Glomerular endothelial cell (primary cell): ENCODE data around the gene TPO. TPM values are rescaled to one million over a fixed set of nuclear protein-coding genes. Genes with fewer than 3 reads are reported as not detected.

Source experiments
- DNase-seq: peaks from one replicate; pipeline ENCODE4 v3.0.0-alpha.2; 2011; ENCODE audit warnings: low read depth, low spot score; ENCODE audit errors: extremely low read depth
- total RNA-seq: library from RNA; depleted of rRNA; stranded (reverse); fragments of >200 nt; gene quantifications from 2 replicates; pipeline ENCODE4 v1.2.3, GENCODE V29; 2015

The TPO gene
- total RNA-seq, 1 donor from 2014 or later: not detected

DNA sequence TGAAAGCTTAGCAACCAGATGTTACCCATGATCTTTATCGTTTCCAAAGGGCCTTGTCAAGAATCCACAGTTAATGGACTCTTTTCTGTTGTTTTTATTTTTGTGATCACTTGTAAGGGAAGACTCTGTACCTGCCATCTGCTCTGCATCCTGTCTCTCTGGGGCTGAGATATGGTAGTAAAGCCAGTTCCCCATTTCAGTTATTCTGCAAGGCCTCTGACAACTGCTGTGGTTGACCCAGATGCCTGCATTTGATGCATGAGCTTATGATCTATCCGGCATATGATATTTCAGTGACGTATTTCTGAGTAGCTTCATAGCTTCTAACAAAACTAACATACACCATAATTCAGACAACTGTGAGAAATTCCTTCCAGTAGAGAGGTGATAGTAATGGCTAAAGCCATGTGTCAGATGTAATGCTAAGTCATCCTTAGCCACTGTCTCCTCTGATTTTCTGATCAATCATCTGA lies 105.1 kb downstream of the TPO start:
- DNase-seq: no peak

DNA sequence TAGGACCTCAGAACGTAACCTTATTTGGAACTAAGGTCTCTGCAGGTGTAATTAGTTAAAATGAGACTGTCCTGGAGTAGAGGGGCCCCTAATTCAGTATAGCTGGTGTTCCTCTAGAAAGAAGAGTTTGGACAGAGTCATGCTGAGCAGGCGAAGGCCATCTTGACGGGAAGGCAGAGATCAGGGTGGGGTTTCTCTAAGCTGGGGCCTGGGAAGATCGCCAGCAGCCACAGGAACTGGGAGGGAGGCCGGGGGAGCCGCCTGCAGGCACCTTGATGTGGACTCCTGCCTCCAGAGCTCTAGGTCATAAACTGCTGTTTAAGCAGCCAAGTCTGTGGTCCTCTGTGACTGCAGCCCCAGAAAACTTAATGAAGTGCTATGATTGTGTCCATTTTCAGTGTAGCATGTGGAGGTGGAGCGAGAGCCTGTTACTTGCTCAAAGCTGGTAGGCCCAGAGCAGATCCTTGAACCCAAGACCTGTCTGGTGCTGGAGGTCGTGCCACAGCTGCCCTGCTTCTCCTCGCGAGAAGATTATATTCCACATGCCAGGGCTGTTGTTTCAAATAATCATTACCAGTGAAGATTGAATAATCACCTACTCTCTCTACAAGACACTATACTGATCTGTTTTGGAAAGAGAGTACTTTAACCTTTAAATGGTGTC lies 105.7 kb downstream of the TPO start:
- DNase-seq: no peak

DNA sequence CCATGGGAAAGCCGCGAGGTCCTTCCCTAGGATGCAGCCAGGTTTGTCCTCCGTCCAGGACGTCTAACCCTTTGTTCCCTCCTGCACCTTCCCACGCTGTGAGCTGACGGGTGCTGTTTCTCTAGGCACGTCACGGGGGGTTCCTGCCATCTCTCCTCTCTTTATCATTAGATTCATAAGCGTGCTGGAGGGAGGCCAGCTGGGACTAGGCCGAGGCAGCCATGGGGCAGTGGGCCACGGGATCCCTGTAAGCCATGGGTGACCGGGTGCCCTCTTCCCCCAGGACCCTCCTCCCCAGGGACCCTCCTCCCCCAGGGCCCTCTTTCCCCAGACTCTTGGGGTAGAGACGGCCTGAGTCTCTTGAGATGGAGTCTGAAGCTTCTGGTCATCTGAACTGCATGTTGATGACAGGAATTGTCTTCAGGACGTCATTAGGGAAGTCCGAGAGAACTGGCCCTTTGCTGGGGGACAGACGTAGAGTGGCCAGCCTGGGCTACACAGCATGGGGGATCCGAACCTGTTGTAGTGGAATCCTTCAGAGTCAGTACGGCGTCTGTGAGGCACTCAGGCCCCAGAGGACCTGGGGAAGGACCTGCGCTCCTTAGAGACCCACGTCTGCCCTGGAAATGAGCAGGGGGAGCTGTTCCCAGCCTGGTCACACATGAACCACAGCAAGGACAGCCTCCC lies 108.1 kb downstream of the TPO start:
- DNase-seq: no peak

DNA sequence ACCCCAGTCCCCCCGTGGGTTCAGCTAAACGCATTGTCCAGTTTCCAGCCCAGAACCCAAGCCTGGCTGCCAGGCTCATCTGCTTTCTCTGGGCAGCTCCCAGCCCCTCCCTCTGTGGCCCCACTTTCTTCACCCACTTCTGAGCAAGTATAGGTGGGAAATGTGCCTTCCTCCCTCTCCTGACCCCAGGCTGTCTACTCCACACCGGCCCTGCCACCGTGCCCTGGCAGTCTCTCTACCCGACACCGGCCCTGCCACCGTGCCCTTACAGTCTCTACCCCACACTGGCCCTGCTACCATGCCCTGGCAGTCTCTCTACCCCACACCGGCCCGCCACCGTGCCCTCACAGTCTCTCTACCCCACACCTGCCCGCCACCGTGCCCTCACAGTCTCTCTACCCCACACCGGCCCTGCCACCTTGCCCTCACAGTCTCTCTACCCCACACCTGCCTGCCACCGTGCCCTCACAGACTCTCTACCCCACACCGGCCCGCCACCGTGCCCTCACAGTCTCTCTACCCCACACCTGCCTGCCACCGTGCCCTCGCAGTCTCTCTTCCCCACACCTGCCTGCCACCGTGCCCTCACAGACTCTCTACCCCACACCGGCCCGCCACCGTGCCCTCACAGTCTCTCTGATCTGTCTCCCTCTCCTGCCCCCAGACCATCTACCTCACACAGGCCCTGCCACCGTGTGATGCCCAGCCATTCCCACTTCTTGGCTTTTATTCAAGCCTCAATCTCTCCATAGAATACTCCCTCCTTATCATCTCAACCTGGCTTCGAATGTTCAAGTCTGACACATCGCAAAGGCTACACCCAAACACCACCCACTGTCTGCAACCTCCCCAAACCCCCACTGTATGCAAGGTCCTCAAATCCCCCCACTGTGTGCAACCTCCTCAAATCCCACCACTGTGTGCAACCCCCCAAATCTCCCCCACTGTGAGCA lies 108.9 kb downstream of the TPO start:
- no peak for DNase-seq

DNA sequence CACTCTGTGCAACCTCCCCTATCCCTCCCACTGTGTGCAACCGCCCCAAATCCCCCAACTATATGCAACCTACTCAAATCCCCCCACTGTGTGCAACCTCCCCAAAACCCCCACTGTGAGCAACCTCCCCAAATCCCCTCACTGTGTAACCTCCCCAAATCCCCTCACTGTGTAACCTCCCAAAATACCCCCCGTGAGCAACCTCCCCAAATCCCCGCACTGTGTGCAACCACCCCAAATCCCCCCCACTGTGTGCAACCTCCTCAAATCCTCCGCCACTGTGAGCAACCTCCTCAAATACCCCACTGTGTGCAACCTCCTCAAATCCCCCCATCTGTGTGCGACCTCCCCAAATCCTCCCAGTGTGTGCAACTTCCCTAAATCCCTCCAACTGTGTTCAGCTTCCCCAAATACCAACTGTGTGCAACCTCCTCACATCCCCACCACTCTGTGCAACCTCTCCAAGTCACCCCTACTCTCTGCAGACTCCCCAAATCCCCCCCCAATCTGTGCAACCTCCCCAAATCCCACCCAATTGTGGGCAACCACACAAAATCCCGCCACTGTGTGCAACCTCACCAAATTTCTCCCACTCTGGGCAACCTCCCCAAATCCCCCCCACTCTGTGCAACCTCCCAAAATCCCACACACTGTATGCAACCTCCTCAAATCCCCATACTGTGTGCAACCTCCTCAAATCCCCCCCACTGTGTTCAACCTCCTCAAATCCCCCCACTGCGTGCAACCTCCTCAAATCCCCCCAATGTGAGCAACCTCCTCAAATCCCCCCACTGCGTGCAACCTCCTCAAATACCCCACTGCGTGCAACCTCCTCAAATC lies 114.1 kb downstream of the TPO start:
- DNase-seq: no peak

DNA sequence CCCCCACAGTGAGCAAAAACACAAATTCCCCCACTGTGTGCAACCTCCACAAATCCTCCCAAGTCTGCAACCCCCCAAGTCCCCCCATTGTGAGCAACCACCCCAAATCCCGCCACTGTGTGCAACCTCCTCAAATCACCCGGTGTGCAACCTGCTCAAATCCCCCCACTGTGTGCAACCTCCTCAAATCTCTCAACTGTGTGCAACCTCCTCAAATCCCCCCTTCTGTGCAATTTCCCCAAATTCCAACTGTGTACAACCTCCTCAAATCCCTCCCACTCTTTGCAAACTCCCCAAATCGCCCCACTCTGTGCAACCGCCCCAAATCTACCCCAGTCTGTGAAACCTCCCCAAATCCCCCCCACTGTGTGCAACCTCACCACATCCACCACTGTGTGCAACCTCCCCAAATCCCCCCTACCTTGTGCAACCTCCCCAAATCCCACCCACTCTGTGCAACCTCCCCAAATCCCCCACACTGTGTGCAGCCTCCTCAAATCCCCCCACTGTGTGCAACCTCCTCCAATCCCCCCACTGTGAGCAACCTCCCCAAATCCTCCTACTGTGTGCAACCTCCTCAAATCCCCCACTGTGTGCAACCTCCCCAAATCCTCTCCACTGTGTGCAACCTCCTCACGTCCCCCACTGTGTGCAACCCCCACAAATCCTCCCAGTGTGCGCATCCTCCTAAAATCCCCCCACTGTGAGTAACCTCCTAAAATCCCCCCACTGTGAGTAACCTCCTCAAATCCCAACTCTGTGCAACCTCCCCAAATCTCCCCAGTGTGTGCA lies 115.2 kb downstream of the TPO start:
- no peak for DNase-seq

DNA sequence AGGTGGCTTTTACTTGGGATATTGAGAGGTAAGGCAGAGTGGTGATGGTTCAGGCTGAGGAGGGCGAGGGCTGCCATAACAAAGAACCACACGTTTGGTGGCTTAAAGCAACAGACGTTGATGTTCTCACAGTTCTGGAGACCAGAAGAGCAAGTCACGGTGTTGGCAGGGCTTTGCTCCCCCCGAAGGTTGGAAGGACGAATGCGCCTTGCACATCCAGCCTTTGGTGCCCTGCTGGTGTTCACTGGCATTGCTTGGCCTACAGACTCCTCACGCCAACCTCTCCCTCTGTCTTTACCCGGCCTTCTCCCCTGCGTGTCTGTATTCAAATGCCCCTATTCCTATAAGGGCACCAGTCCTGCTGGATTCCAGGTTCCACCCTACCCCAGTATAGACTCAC lies 125.4 kb downstream of the TPO start:
- DNase-seq: no peak

DNA sequence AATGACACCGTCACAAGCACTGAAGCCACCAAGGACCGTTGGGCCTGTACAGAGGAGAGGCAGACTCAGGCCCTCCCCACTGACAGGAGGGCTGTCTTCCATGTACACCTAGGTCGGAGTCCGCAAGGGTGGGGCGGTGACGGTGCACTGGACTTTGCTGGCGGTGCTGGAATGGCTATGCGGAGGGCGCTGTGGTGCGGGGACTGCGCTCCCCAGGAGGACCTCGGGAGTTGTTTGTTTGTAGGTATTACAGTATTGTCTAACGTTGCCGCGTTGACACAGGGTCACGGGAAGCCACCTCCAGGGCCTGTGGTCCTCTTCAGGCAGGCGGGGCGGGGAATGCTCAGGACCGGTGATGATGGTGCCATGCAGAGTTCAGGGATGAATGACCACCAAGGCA lies 126.2 kb downstream of the TPO start:
- DNase-seq: no peak

DNA sequence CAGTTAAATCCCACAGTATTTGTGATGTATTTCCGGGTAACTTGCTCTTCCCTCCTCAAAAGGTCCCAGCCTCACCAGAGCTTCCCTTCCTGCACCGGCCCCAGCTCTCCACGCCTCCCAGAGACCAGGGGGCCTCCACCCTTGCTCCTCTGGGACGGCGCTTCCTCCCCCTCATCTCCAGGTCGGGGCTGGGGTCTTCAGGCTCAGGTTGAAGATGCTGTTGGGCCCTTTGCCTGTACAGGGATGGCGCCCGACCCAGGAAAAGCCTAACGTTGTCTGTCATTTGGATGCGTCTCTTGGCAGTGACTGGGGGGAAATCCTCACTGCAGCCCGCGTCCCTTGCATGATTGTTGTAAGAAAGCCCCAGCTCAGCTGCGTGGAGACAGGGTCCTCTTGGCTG lies 126.7 kb downstream of the TPO start:
- no peak for DNase-seq

DNA sequence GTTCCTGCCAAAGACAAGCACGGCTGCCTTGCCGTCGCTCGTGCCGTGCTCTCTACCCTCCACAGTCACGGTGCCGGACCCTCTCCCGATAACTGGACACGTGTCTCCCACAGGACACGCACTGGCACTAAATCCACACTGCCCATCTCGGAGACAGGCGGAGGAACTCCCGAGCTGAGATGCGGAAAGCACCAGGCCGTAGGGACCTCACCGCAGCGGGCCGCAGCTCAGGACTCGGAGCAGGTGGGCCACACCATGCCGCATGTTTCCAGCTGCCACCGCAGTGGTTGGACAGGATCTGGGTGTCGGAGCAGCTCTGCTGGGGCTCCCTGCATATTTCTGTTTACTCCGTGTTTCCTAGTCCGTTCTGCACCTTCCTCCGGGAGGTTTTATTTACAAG lies 127.2 kb downstream of the TPO start:
- no peak for DNase-seq

DNA sequence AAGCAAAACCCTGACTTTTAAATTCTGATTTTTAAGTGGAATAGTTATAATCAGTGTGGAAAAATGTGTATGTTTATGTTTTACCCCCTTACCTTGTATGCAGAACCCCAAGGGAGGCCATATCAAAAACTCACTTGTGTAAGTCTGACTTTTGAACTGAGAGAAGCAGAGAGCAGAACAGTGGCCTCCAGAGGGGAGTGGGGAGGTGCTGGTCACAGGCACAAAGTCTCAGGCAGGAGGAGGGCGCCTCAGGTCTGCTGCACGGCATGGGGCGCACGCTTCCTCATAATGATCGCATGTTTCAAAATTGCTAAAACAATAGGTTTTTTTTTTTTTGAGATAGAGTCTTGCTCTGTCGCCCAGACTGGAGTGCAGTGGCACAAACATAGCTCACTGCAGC lies 127.8 kb downstream of the TPO start:
- no peak for DNase-seq

DNA sequence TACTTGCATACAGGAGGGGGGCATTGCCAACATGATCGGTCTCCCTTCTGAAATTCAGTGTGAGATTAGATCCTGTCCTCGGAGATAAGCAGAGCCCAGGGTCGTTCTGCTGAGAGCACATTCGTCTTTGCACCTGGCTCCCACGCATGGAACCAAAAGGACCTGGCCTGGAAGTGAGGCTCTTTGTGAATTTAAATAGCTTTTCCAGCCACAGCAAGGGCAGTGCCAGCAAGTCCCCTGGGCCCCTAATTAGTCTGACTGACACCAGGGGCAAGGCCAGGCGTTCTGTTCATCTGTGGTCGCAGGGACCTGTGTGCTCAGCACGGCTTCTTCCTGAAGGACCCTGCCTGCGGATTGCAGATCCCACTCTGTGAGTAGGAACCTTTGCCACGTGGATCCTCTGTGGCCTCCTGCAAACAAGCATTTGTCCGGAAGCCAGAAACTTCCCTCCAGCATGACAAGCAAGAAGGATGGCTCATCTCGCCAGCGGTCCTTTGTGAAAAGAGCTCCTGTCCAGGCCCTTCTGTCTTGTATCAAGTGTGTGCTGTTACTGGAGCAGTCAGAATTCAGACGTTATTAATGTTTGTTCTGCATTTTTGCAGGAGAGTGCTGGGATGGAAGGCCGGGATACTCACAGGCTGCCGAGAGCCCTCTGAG lies 128.7 kb downstream of the TPO start:
- DNase-seq: no peak

DNA sequence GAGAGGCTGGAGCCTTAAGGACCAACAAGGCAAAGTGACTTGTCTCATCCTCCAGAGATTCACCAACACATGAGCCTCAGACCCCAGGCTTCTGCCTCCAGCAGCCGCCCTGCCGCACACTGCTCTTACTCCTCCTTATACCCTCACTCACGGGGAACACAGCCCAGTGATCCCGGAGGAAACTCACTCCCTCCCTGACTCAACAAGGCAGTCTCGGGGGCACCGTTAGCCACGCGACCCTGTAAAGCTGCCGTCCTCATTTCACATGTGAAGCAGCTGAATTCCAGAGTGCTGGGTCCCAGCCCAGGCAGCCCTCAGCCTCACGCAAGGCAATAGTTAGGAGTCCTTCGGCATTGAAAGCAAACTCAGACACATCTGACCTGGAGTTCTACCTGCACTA lies 129.7 kb downstream of the TPO start:
- no peak for DNase-seq

DNA sequence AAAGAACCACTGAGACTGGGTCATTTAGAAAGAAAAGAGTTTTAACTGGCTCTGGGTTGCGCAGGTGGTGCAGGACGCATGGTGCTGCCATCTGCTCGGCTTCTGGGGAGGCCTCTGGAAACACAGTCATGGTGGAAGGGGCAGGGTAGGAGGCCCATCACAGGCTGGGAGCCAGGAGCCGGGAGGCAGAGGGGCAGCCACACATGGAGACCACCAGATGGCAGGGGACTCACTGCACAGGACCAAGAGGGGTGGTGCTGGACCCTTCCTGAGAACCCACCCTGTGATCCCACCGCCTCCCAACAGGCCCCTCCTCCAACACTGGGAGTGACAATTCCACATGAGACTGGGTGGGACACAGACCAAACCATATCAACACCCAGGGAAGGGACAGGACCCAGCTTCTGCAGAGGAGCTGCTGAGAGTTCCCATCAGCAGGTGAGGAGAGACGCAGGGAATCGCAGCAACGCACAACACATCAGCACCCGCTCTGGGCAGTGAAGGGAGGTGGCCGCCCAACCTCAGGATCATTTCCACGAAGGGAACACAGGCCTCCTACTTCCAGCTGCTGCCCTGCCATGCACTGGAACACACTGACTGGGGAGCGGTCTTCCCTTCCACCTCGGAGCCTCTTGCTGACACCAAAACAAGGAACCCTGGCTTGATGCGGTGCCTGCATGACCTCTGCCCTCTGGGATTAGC lies 130.7 kb downstream of the TPO start:
- no peak for DNase-seq

DNA sequence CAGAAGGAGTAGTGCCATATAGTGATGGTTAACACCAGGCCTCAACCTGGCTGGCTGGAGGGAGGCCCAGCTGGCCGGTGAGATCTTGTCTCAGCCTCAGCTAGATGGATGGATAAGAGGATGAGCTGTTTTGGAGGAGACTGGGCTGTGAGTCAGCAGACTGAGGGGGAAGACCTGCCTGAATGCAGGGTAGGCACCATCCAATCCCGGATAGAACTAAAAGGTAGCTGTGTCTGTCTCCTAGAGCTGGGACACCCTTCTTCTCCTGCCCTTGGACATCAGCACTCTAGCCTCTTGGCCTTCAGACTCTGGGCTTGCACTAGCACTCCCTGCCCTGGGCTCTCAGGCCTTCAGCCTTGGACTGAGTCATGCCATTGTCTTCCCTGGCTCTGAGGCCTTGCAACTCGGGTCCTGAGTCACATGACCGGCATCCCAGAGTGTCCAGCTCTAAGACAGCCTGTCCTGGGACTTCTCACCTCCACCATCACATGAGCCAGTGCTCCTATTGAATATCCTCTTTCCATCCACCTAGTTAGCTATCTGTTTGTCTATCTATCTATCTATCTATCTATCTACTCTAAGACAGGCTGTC lies 131.3 kb downstream of the TPO start:
- peak; percentile 31 for DNase-seq

DNA sequence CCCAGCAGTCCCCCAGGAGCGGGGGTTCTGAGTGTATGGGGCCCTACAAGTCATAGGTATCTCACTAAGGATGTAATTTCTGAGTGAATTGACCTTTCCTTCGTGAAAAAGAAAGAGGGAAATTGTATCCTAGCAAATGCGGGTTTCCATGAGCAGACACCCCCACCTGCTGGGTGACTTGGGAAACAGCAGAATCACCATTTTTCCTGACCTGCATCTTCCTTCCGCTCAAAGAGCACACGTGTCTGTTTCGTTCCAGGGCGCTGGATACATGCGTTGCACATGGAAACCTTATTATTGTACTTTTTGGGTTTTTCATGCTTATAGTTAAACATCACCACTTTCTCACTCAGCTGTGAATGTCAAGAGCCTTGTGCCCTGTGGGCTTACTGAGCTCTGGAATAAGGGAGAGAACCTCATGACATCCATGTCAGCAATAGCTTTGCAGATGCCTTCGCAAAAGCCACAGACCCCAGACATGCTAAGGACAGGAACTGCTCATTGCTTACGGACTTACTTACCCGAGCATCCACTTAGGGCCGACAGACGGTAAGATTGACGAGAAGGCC lies 132.8 kb downstream of the TPO start:
- DNase-seq: no peak

DNA sequence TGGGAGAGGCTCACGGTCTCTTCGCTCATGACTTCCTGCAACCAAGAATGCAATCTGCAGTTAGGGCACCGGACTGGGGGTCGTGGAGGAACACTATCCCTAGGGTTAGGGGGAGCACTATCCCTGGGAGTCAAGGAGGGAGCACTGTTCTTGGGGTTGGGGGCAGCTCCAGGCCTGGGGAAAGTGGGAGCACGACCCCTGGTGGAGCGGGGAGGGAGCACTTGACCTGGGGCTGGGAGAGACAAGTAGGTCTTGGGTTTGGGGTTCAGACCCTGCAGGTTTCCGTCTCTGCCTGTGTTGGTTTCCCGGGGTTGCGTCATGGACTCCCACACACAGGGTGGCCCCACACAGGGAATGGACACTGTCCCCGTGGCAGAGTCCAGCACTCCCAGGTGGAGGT lies 133.6 kb downstream of the TPO start:
- no peak for DNase-seq
